ENCODE results near the gene EBNA1BP2.
"Not testable (repeated sequence)": the region's sequence is repeated elsewhere in the genome, so short reads cannot be mapped to it uniquely, and the experiment has no call there.

Gene EBNA1BP2

DNA sequence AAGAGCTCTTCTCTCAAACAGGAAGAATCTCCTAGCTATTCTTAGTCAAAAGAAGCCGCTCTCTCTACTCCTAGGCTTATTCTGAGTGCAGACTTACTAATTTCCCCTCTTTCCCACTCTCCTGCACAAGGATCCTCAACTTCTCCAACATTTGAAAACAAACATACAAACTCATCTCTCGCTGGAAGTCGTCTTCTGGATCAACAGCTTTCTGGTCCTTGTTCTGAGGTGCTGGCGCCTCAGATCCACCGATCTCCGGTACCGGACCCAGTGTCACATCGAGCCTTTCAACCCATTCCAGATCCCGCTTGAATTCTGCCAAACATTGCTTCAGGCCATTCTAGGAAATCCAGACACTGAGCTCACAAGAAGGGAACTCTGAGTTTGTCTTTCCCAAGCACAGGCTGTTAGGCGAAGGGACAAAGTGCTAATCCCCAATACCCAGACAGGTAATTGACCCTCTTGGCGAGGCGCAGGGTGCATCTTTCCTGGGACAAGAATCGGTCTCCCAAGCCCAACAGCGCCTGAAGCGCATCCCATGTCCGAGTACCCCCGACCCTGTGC lies 696 bp downstream of the EBNA1BP2 start:
- FAIRE-seq = no peak

- no peak for FAIRE-seq
These were observed 6.3 kb downstream of the EBNA1BP2 start for GRCh38 chr1:43165765-43166164.

DNA sequence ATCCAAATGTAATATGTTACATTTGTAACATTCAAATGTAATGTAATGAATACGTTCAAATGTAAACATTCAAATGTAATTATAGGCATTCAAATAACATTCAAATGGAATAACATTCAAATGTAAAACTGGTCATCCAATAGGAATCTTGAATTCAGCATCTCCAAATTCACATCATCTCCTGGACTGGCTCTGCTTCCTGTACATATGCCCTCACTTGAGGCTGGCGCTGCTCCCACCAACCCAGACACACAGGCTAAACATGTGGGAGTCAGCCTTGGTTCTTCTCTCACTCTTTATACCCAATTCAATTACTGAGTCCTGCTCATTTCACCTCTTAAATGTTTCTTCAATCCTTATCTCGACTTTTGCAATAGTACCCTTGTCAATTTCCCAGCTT lies 6.9 kb downstream of the EBNA1BP2 start:
- no peak for FAIRE-seq

DNA sequence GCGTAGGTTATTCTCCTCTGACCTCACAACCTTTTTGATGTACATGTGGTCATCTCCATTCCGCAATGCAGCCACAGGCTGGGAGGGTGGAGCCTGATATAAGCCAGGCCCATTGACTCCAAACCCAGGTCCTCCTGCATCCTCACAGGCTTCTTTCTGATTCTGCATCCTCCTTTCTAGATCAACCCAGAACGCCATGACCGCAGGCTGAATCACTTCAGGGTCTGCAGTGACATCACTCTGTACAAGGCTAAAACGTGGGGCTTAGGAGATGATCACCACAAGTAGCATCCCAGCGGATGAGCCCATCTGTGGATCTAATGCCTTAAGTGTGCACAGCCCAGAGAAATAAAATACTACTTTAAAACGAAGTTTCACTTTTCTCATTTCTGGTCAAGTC lies 16.1 kb downstream of the EBNA1BP2 start:
- FAIRE-seq = no peak

- no peak for FAIRE-seq
These were observed 18.6 kb downstream of the EBNA1BP2 start for GRCh38 chr1:43153443-43153842.

GRCh38 chr1:43152866-43153265 lies 19.2 kb downstream of the EBNA1BP2 start:
- FAIRE-seq = peak; percentile 11

GRCh38 chr1:43149889-43150288 lies 22.2 kb downstream of the EBNA1BP2 start:
- no peak for FAIRE-seq

DNA sequence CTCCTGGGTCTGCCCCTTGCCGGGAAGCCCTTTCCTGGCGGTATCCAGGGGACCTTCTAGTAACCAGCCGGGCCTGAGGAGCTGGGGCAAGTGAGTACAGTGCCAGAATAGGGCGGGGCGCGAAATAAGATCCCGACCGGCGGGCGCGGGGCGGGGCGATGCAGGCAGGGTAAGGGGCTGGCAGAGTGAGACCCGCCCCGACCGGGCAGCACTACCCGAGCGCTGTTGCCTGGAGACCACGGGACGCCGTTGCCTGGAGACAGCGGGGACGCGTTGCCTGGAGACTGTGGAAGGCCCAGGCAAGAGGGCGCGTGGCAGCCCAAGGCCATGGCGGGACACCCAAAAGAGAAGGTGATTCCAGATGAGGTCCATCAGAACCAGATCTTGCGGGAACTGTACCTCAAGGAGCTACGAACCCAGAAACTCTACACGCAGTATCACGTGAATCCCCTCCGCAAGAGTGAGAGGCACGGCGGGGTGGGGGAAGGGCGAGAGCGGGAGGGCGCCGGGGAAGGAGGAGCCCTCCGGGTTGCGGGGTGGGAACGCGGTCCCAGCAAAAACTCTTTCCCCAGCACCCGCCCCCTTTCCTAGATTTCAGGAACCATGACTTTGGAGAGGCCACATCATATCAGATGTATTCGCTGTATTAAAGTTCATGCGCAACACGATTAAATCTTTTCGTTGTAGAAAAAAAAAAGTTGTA lies 24.3 kb downstream of the EBNA1BP2 start:
- peak; percentile 98 for FAIRE-seq

DNA sequence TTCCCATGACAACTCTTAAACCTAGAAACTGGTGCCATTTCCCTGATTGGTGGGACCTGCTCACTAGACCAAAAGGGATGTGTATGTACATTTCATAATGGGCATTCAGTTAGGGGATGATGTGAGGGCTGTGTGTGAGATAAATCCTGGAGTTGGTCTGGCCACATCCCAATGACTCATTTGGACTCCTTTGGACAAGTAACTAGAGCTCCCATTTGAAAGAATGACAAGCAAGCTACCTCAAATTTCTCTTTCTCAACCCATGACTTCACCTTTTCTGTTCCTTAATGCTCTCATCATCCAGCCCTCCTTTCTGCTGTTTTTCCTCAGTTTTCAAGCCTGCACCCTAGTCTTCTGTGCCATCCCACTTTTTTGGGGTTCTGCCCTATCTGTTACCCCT lies 27.9 kb downstream of the EBNA1BP2 start:
- FAIRE-seq = no peak

- peak; percentile 23 for FAIRE-seq
These were observed 28.6 kb downstream of the EBNA1BP2 start for GRCh38 chr1:43143441-43143888.

DNA sequence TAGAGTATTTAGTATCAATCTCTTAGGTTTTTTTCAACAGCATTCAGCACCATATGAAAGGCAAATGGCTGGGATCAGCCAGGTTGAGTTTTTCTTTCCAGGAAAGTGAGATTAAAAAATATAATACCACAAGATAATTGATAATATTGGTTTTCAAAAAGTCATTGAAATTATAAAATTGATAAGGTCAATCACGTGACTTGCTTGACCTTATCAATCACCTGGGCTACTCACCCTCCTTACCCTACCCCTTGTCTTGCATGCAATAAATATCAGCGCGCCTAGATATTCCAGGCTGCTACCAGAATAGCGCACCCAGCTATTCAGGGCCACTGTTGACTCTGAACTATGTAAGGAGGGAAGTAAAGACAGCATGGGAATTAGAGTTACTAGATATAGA lies 31.5 kb downstream of the EBNA1BP2 start:
- no peak for FAIRE-seq

- no peak for FAIRE-seq
These were observed 32.1 kb downstream of the EBNA1BP2 start for GRCh38 chr1:43140010-43140409.

- not testable (repeated sequence) for FAIRE-seq
These were observed 32.8 kb downstream of the EBNA1BP2 start for GRCh38 chr1:43139295-43139694.

- FAIRE-seq = no peak
These were observed 34.5 kb downstream of the EBNA1BP2 start for GRCh38 chr1:43137445-43138052.

DNA sequence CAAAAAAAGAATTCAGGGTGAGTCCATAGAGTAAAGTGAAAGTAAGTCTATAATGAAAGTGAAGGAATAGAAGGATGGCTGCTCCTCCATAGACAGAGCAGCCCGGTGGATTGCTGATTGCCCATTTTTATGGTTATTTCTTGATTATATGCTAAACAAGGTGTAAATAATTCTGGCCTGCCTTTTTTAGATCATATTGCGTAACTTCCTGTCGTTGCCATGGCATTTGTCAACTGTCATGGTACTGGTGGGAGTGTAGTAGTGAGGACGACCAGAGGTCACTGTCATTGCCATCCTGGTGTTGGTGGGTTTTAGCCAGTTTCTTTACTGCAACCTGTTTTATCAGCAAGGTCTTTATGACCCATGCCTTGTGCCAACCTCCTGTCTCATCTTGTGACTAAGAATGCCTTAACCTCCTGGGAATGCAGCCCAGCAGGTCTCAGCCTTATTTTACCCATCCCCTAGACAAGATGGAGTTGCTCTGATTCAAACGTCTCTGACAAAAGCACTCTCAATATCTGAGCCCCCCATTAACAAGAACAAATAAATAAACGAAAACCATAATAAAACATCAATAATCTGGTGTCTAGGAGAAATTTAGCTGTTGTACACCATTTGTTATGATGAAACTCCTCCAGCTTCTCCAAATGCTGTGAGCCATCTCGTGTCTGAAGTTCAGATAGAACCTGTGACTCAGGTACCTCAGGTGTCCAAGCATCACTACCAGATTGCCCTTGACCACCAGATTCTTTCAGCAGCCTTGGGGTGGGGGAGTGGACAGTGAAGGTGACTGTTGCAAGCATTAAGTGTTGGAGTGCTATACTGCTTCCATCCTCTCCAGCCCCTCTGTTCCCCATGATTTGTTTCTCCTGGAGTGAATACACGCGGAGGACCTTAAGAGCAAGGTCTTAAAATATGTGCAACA lies 36.0 kb downstream of the EBNA1BP2 start:
- no peak for FAIRE-seq

DNA sequence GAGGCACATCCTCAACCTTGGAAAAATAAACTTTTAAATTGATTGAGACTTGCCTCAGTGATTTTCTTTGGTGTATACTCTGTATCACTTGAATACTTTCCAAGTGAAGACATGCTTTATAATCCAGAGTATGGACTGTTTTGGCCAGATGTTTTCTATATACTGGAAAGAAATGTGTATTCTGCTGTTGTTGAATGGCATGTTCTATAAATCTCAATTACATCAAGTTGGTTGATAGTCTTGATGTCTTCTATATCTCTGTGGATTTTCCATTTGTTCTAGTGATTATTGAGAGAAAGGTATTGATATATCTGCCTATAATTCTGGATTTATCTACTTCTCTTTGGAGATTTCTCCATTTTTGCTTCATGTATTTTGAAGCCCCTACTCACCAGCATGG lies 37.5 kb downstream of the EBNA1BP2 start:
- FAIRE-seq = no peak

- FAIRE-seq = no peak
These were observed 38.0 kb downstream of the EBNA1BP2 start for GRCh38 chr1:43134068-43134467.

DNA sequence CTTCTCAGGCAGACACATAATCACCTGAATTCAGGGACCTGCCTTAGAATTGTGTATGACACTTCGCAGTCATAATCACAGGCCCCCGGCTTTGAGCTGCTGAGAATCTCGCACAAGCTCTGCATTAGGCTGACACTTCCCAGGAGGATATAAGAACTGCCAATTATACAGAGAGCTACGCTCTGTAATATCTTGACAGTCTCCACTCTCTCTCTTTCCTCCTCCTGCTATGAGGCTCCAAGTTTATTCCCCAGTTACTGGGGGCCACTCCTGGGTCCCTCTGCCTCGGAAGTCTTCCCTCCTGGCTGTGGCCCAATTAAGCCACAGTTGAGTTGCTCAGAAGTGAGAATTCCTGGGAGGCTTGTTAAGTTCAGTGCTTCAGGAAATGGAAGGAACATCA lies 42.7 kb downstream of the EBNA1BP2 start:
- no peak for FAIRE-seq

DNA sequence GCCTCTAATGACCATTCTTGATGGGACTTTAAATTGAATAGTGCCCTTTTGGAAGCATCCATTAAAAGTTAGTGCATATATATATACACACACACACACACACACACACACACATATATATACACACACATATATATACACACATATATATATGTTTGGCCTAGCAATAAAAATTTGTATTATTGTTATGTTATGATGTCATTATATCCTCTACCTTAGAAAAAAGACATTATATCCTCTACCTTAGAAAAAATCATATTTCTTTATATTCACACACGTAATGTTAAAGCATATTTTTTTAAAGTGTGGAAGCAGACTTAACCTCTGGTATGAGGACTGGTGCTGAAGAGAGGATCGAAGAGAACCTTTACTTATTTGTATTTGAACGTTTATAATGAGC lies 43.3 kb downstream of the EBNA1BP2 start:
- FAIRE-seq = no peak

- FAIRE-seq = no peak
These were observed 49.1 kb downstream of the EBNA1BP2 start for GRCh38 chr1:43123031-43123430.

- FAIRE-seq = no peak
These were observed 50.7 kb downstream of the EBNA1BP2 start for GRCh38 chr1:43121256-43121900.

DNA sequence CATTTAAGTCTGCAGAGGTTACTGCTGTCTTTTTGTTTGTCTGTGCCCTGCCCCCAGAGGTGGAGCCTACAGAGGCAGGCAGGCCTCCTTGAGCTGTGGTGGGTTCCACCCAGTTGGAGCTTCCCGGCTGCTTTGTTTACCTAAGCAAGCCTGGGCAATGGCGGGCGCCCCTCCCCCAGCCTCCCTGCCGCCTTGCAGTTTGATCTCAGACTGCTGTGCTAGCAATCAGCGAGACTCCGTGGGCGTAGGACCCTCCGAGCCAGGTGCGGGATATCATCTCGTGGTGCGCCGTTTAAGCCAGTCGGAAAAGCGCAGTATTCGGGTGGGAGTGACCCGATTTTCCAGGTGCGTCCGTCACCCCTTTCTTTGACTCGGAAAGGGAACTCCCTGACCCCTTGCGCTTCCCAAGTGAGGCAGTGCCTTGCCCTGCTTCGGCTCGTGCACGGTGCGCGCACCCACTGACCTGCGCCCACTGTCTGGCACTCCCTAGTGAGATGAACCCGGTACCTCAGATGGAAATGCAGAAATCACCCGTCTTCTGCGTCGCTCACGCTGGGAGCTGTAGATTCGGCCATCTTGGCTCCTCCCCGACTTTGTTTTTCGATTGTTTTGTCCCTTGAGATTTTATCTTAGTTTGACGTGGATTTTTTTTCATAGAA lies 52.0 kb downstream of the EBNA1BP2 start:
- not testable (repeated sequence) for FAIRE-seq
